Subcutaneous adipose tissue (tissue), 4 donors: ENCODE measurements around the gene SLC47A2. TPM values are rescaled to one million over a fixed set of nuclear protein-coding genes. Genes with fewer than 3 reads are reported as not detected.

ENCODE experiments used
- CTCF ChIP-seq: fragments of 450-650 bp; IDR thresholded peaks from one replicate; pipeline ENCODE4 v1.5.1; 2016; ENCODE audit warnings: low read depth, mild to moderate bottlenecking, control low read depth, antibody characterized with exemption, moderate library complexity
- total RNA-seq, 4 donors: library from RNA; depleted of rRNA; stranded (reverse); fragments of >200 nt; gene quantifications; one replicate each; pipeline ENCODE4 v1.1.0, GENCODE V29; 2016

The SLC47A2 gene
- total RNA-seq, 4 donors from 2014 or later: not detected

- no peak for TF ChIP-seq CTCF
Observed at GRCh38 chr17:19718041-19718612, 1.7 kb upstream of the SLC47A2 start.

DNA sequence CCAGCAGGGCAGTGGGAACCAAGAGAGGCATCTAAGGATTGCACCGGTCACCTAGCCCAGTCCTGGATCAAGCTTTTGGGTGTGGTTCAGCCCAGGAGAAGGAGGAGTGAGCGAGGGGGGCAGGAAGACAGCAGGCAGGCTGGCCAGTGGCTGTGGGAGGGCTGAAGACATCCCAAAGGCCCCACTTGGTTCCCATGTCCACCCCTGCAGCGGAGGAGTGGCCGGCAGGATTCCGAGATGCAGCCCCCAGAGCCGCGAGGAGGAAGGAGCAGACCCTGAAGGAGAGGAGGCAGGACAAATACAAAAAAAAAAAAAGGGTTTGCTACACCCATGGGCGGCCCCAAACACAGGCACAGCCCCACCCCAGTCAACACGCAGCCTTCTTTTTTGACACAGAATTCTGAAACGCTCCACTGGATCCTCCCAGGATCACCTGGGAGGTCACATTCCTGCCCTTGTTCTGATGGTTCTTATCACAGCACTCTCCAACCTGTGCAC, 1.1 kb upstream of the SLC47A2 start:
- TF ChIP-seq CTCF: no peak

DNA sequence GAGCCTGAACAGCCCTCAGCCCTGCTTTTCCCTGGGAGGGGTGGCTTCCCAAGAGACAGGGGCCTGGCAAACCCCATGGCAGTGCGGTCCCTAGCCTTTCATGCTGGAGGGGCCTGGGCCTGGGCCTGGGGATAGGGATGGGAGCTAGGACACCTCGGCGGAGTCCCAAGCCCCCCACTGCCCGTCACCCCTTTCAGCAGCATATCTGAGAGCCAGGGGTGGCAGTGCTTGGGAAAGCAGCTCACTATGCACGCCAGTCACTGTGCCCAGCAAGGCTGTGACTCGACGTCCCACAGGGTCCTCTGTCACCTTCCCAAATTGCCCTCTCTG, 612 bp upstream of the SLC47A2 start:
- TF ChIP-seq CTCF: no peak

DNA sequence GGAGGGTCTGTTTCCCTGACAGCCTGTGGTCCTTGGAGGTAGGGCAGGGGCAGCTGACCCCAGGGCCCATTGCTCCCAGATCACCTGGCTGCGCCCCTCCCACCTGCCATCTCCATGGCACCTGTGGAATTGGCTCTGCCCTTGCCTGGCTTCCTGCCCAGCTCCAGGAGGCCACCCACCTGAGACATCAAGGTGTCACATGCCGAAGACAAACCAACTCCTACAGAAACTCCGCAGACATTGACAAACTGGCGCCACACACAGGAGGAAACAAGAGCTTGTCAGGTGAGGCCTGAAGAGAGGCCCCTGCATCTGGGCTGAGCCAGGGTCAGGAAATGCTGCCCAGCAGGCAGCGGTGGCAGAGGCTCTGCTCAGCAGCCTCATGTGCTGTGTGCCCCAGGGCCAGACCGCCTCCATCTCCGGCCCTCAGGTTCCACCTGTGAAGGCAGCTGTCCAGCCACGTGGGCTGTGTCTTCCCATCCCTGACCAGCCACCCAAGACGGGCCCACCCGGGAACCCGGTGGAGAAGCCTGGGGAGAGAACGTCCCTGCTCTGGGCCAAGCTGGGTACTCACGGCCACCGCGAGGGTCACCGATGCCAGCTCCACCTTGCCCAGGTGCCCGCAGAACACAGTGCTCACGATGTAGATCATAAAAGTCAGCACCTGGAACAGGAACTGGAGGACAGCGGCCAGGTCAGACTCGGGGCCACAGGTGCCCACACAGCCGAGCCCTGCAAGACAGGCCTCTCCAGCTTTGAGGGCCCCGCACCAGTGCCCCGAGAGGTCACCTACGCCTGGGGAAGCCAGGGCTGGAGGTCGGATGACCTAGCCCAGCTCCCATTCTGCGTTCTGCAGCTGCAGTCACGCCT, 1.6 kb downstream of the SLC47A2 start:
- no peak for TF ChIP-seq CTCF

DNA sequence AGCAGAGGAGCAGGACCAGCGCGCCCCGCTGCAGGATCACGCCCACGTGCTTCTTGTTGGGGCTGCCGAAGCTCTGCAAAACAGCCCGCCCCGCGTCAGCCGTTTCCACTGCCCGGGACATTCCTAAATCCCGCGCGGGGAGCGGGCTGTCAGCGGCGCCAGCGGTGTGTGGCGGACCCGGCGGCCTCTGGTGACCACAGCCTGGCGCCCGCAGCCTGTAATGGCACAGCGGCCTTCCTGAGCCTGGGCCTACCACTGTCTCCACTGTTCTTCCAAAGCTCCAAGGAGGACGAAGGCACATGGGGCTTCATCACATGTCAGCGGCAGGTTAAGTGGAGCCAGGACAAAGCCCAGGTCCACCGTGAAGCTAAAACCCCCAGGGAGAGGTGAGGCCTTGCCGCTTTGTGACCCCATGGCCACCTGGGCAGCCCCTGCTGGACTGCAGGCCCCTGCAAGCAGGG, 2.5 kb downstream of the SLC47A2 start:
- no peak for TF ChIP-seq CTCF

- no peak for TF ChIP-seq CTCF
Observed at GRCh38 chr17:19713462-19713861, 2.9 kb downstream of the SLC47A2 start.

GRCh38 chr17:19712436-19713004, 3.9 kb downstream of the SLC47A2 start:
- no peak for TF ChIP-seq CTCF
